ENCODE measurements around the gene TATDN2. TPM values are rescaled to one million over a fixed set of nuclear protein-coding genes. Genes with fewer than 3 reads are reported as not detected.

Gene TATDN2, protein sequence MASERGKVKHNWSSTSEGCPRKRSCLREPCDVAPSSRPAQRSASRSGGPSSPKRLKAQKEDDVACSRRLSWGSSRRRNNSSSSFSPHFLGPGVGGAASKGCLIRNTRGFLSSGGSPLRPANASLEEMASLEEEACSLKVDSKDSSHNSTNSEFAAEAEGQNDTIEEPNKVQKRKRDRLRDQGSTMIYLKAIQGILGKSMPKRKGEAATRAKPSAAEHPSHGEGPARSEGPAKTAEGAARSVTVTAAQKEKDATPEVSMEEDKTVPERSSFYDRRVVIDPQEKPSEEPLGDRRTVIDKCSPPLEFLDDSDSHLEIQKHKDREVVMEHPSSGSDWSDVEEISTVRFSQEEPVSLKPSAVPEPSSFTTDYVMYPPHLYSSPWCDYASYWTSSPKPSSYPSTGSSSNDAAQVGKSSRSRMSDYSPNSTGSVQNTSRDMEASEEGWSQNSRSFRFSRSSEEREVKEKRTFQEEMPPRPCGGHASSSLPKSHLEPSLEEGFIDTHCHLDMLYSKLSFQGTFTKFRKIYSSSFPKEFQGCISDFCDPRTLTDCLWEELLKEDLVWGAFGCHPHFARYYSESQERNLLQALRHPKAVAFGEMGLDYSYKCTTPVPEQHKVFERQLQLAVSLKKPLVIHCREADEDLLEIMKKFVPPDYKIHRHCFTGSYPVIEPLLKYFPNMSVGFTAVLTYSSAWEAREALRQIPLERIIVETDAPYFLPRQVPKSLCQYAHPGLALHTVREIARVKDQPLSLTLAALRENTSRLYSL
- total RNA-seq (2014; rRNA removed; shearing (Covaris generic)) (22.0 and 22.9 TPM in 2 replicates), total RNA-seq (2022) (57.5 and 63.4 TPM in 2 replicates), Bru-seq, nascent RNA (percentile 86 among the genes with signal in this experiment), BruChase-seq, experiment 1, labeled RNA remaining after a 6-hour chase (percentile 98 among the genes with signal in this experiment), BruChase-seq, experiment 2, labeled RNA remaining after a 2-hour chase (percentile 98 among the genes with signal in this experiment)
- long read RNA-seq, full-length matches to known transcripts = 7 of 21 reads
- long read RNA-seq, partial matches to known transcripts = 9 of 21 reads
- long read RNA-seq, other reads (novel, unspliced or antisense) = 5 of 21 reads

DNA sequence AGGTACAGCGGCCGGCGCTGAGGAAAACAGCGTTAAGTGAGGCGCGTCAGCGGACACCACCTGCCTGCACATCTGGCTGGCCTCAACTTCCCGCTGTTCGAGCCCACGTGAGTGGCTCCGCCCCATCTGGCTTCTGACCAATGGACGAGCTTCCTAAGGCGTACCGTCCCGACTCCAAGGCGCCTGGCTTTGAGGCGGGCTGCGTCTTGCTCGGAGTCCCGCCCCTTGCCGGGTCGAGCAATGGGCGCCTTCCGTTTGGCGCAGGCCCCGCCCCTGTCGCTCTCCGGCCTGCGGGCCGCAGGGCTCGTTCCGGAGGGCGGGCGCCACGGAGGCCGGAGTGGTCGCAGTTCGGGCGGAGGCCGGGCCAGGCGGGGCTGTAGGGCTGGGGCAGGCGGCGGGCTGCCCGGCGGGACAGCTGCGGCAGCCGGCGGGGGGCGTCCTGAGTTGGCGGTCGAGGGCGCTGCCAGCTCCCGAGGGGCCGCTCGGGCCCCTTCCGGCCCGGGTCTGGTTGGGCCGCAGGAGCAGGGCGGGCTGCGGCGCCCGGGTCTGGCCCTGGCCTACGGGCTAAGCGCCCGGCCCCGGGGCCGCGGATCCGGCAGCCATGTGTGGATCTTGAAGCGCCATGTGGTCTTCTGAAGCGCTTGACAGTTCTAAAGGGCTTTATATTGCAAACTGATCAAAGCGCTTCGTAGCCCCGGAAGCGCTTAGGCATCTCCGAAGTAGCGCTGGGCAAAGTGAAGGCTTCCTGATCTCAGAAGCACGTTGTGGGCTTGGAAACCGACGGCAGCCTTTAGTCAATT, at the start of gene TATDN2:
Gene TATDN2 (plus strand): TSS at position 276 of the 800 bp plus-strand sequence. CDS start 742 bp downstream, outside the sequence.
- peak within 1 kb of the TSS; percentile 95 for H3K4me2 ChIP-seq (ENCODE audit: low read length)
- H3K9me2 ChIP-seq (ENCODE audit: insufficient read depth, low read length) = no peaks in the 10 kb centered on the region
- DNase-seq (ENCODE audit: low spot score) = peak; percentile 100
- peaks cover 22% of the 10 kb centered on the region; the same call in 1 of the 2 replicates for H3K9me3 ChIP-seq (ENCODE audit: low read length)
- H3K36me3 ChIP-seq (ENCODE audit: insufficient read depth, low read length) = peaks cover 48% of the 10 kb centered on the region
- intact Hi-C loops (cut with micrococcal nuclease; ENCODE audit: unreplicated experiment) = loop anchor here (1.0 to 2.0 kb wide), 5 partner anchors 22 to 262 kb away; partner anchors contain the start of genes EMC3, FANCD2 and SEC13
- peaks cover 44% of the 10 kb centered on the region for H3K79me2 ChIP-seq (ENCODE audit: insufficient read depth, low read depth, low read length)
- no TSS peak for BruUV-seq (replicated peaks)
- H3K4me3 ChIP-seq (ENCODE audit: low read depth, low read length, poor library complexity, severe bottlenecking) = peak within 1 kb of the TSS; percentile 88
- peak within 1 kb of the TSS; percentile 69; the same call in 1 of the 2 replicates for H2AFZ ChIP-seq (ENCODE audit: low read length)
- no peak for TF ChIP-seq EZH2phosphoT487 (IDR thresholded peaks at IDR 0.05; ENCODE audit: borderline replicate concordance, low read depth, low read length)
- TF ChIP-seq, protein P1, sequence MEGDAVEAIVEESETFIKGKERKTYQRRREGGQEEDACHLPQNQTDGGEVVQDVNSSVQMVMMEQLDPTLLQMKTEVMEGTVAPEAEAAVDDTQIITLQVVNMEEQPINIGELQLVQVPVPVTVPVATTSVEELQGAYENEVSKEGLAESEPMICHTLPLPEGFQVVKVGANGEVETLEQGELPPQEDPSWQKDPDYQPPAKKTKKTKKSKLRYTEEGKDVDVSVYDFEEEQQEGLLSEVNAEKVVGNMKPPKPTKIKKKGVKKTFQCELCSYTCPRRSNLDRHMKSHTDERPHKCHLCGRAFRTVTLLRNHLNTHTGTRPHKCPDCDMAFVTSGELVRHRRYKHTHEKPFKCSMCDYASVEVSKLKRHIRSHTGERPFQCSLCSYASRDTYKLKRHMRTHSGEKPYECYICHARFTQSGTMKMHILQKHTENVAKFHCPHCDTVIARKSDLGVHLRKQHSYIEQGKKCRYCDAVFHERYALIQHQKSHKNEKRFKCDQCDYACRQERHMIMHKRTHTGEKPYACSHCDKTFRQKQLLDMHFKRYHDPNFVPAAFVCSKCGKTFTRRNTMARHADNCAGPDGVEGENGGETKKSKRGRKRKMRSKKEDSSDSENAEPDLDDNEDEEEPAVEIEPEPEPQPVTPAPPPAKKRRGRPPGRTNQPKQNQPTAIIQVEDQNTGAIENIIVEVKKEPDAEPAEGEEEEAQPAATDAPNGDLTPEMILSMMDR (conservative IDR thresholded peaks at IDR 0.05; ENCODE audit: low read length) = peak; percentile 26; the same call in 1 of the 2 replicates
- peak within 1 kb of the TSS; percentile 82 for H3K27ac ChIP-seq (ENCODE audit: low read depth, low read length, poor library complexity, severe bottlenecking)
- H3K4me1 ChIP-seq (ENCODE audit: insufficient read depth, low read length, poor library complexity, severe bottlenecking) = peaks cover 21% of the 10 kb centered on the region
- ChIA-PET CTCF (ENCODE audit: unreplicated experiment) (interaction anchor here (0.8 to 1.3 kb wide), 4 partner anchors 22 to 818 kb away, joined by 3 to 5 read pairs (median 4); partner anchors contain the start of gene IRAK2), POLR2A (interaction anchor here (0.6 to 1.9 kb wide), 11 partner anchors 14 to 163 kb away, joined by 3 to 12 read pairs (median 4); no protein-coding TSS in a partner anchor)
- H4K20me1 ChIP-seq (ENCODE audit: insufficient read depth, low read length) = peaks cover 16% of the 10 kb centered on the region; the same call in 1 of the 2 replicates

DNA sequence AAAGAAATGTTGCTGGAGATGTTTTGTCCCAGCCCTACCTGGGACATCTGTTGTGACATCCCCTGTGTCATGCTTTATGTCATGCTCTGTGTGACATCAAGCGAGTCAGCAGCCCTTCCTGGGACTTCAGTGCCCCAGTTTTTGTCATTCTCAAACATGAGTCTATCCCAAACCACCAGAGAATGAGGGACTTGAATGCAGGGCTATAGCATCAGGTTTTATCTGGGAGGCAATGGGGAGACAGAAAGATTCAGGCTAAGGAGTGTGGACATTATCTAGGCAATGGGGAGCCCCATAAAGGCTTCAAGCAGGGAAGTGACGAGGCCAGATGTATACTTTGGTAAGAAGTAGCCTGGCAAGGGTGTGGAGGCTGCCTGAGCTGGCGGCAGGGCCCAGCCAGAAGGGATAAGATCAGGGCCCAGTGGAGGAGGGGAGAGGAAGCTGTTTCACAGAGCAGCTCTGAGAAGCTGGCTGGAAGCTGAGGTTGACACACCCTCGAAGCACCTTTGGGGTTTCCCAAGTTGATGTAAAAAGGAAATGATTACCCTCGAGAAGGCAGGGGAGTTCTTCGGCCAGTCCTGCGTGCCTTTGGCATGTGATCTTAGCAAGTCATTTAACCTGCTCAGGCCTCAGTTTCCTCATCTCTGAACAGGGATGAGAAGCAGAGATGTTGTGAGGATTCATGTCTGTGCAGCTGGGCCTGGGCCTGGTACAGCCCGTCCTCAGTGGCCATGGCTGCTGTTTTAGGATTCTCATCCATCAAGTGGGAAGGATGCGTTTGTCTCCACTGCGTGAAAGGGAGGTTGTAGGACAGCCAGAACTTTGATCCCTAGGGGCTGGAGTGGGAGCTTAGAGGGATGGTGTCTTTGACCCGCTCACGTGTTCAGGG, 49.3 kb upstream of the TATDN2 start:
- Histone ChIP-seq H2AFZ (ENCODE audit: low read length) (peak overlapping the region; percentile 72), H3K4me1 (ENCODE audit: insufficient read depth, low read length, poor library complexity, severe bottlenecking) (peaks cover 66% of the 10 kb centered on the region), H3K4me3 (ENCODE audit: low read depth, low read length, poor library complexity, severe bottlenecking) (no peak overlapping the region), H3K27ac (ENCODE audit: low read depth, low read length, poor library complexity, severe bottlenecking) (peak overlapping the region; percentile 79), H3K9me2 (ENCODE audit: insufficient read depth, low read length) (no peaks in the 10 kb centered on the region), H3K4me2 (ENCODE audit: low read length) (peak overlapping the region; percentile 66), H3K79me2 (ENCODE audit: insufficient read depth, low read depth, low read length) (no peaks in the 10 kb centered on the region), H4K20me1 (ENCODE audit: insufficient read depth, low read length) (no peaks in the 10 kb centered on the region), H3K9me3 (ENCODE audit: low read length) (no peaks in the 10 kb centered on the region), H3K36me3 (ENCODE audit: insufficient read depth, low read length) (no peaks in the 10 kb centered on the region)
- intact Hi-C loops (cut with micrococcal nuclease; ENCODE audit: unreplicated experiment) = loop anchor here (2.0 kb wide), 1 partner anchor 26 kb away; no protein-coding TSS in a partner anchor
- DNase-seq (ENCODE audit: low spot score) = peak; percentile 82
- POLR2A ChIA-PET = interaction anchor here (1.0 to 1.1 kb wide), 5 partner anchors 12 to 32 kb away, joined by 3 to 6 read pairs (median 4); no protein-coding TSS in a partner anchor
- no TSS peak for BruUV-seq (replicated peaks)
- TF ChIP-seq, protein P1 (conservative IDR thresholded peaks at IDR 0.05; ENCODE audit: low read length) = no peak
- no peak for TF ChIP-seq EZH2phosphoT487 (IDR thresholded peaks at IDR 0.05; ENCODE audit: borderline replicate concordance, low read depth, low read length)
- CTCF ChIA-PET (ENCODE audit: unreplicated experiment) = no interaction called here
